ENCODE data around the gene TM9SF3.

Gene TM9SF3

GRCh38 chr10:96541921-96542320 is 44.9 kb downstream of the TM9SF3 start:
- H3K27ac ChIP-seq: no peak overlapping the region
- TF ChIP-seq CTCF (IDR thresholded peaks at IDR 0.05): no peak
- H3K36me3 ChIP-seq: peaks cover 44% of the 10 kb centered on the region
- no peaks in the 10 kb centered on the region for H3K9me3 ChIP-seq
- no peak overlapping the region for H3K4me3 ChIP-seq (ENCODE audit: low read depth in 1 of 2, low read length in 1 of 2)
- H3K4me1 ChIP-seq (ENCODE audit: control insufficient read depth in 1 of 2, insufficient read depth in 1 of 2, low read depth in 1 of 2, low read length in 1 of 2): no peaks in the 10 kb centered on the region
- H3K27me3 ChIP-seq: no peaks in the 10 kb centered on the region

GRCh38 chr10:96540240-96540639 is 46.6 kb downstream of the TM9SF3 start:
- TF ChIP-seq CTCF (IDR thresholded peaks at IDR 0.05): no peak
- no peaks in the 10 kb centered on the region for H3K9me3 ChIP-seq
- peaks cover 28% of the 10 kb centered on the region for H3K36me3 ChIP-seq
- no peaks in the 10 kb centered on the region for H3K4me1 ChIP-seq (ENCODE audit: control insufficient read depth in 1 of 2, insufficient read depth in 1 of 2, low read depth in 1 of 2, low read length in 1 of 2)
- no peak overlapping the region for H3K27ac ChIP-seq
- no peaks in the 10 kb centered on the region for H3K27me3 ChIP-seq
- H3K4me3 ChIP-seq (ENCODE audit: low read depth in 1 of 2, low read length in 1 of 2): no peak overlapping the region

- Histone ChIP-seq H3K36me3 (peaks cover 24% of the 10 kb centered on the region), H3K4me1 (ENCODE audit: control insufficient read depth in 1 of 2, insufficient read depth in 1 of 2, low read depth in 1 of 2, low read length in 1 of 2) (no peaks in the 10 kb centered on the region), H3K27ac (no peak overlapping the region), H3K27me3 (no peaks in the 10 kb centered on the region), H3K4me3 (ENCODE audit: low read depth in 1 of 2, low read length in 1 of 2) (no peak overlapping the region), H3K9me3 (no peaks in the 10 kb centered on the region)
- no peak for TF ChIP-seq CTCF (IDR thresholded peaks at IDR 0.05)
Observed at GRCh38 chr10:96538683-96539082, 48.1 kb downstream of the TM9SF3 start.

GRCh38 chr10:96536129-96536528 is 50.7 kb downstream of the TM9SF3 start:
- TF ChIP-seq CTCF (IDR thresholded peaks at IDR 0.05): no peak
- Histone ChIP-seq H3K27me3 (no peaks in the 10 kb centered on the region), H3K4me1 (ENCODE audit: control insufficient read depth in 1 of 2, insufficient read depth in 1 of 2, low read depth in 1 of 2, low read length in 1 of 2) (no peaks in the 10 kb centered on the region)

GRCh38 chr10:96532523-96532922 is 54.3 kb downstream of the TM9SF3 start:
- Histone ChIP-seq H3K27me3 (no peaks in the 10 kb centered on the region), H3K27ac (no peak overlapping the region), H3K4me3 (ENCODE audit: low read depth in 1 of 2, low read length in 1 of 2) (no peak overlapping the region), H3K4me1 (ENCODE audit: control insufficient read depth in 1 of 2, insufficient read depth in 1 of 2, low read depth in 1 of 2, low read length in 1 of 2) (no peaks in the 10 kb centered on the region), H3K36me3 (peaks cover 47% of the 10 kb centered on the region), H3K9me3 (no peaks in the 10 kb centered on the region)
- TF ChIP-seq CTCF (IDR thresholded peaks at IDR 0.05): no peak

More at GRCh38 chr10:96536129-96536528, 50.7 kb downstream of the TM9SF3 start:
- Histone ChIP-seq H3K4me3 (ENCODE audit: low read depth in 1 of 2, low read length in 1 of 2) (no peak overlapping the region), H3K27ac (no peak overlapping the region), H3K36me3 (peaks cover 24% of the 10 kb centered on the region), H3K9me3 (no peaks in the 10 kb centered on the region)
